Suppressor macrophage treated with lipopolysaccharide for 4 hours (primary cell): ENCODE measurements around the gene CNOT1.
A peak's percentile ranks its signal among the peaks of the same experiment; 100 is the strongest.
"Not testable (repeated sequence)": the region's sequence is repeated elsewhere in the genome, so short reads cannot be mapped to it uniquely, and the experiment has no call there.

Experiments
- DNase-seq: peaks from one replicate; pipeline ENCODE4 v3.0.0-alpha.2; 2020

Gene CNOT1

DNA sequence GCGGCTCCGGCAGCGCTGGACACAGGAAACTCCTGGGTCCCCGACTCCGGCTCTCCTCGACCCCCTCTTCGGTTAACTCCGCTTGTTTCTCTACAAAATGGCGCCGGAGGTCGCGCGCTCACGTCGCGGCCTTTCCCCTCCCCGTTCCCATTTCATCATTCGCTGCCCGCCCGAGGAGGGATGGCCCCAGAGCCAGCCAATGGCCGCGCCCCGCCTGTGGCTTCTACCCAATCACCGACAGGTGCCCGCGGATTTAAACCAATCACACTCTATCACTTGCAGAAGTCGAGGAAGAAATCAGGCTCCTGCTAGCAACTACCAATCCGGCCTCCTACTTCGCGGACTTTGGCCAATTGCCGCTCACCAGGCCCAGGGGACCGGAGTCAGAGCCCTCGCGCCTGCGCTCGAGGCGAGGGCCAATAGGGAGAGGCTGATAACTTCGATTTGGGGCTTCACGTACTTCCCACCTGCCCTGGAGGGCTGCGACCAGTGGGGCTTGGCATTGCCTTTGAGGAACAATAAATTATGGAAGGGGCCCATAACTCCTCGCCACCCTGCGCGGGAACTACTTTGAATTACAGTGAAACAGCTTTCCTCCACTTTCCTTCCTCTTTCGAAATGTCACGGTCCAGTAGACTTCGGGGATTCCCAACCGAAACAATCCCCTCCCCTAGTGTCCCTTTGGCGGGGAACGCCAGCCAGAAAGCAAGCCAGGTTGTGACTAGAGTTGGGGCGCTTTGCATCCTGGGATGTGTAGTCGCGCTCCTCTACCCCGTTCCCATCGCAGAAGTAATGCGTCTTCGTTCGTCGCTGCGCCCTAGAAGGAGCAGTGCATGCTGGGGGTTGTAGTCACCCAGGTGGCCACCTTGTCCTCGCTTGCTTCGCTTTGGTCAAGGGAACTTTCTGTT is at the start of gene CNOT1:
Gene CNOT1, minus strand, starts transcription at position 94 of the 908 bp plus-strand sequence. CDS start 30,489 bp downstream, outside the sequence.
- peak; percentile 98 for DNase-seq

DNA sequence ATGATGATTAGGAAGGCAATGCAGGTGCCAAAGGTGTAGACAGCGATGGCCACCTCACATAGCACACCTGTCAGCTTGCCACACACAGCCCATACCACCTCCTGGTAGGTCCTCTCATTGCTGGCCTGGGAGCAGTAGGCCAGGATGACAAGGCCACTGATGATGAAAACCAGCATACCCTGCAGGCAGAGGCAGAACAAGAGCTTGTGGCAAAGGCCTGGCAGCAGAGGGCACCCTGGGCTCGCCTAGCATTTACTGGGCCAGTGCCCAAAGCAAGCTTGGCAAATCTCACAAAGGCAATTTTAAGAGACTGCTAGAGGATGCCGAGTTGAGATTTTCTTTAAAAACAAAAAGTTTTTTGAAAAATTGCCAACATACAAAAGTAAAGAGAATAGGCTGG is 49.1 kb upstream of the CNOT1 start:
- peak; percentile 15 for DNase-seq

DNA sequence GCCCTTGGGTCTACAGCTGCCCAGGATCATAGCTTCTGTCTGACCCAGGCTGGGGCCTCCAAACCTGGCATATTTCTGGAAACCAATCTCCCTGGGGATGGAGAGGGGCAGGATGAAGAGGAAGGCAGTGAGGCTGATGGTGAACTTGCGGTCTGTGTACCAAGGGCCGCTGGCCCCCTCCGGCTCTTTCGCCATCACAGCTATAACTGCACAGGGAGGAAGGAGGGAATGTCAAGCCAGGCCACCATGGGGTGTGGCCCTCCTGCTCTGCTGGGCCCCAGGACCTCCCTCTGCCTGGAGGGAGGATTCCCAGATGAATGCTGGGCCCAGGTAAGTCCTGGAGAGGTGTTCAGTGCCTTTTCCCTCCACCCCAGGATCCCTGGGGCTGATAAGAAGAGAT is 48.6 kb upstream of the CNOT1 start:
- DNase-seq, result no peak

DNA sequence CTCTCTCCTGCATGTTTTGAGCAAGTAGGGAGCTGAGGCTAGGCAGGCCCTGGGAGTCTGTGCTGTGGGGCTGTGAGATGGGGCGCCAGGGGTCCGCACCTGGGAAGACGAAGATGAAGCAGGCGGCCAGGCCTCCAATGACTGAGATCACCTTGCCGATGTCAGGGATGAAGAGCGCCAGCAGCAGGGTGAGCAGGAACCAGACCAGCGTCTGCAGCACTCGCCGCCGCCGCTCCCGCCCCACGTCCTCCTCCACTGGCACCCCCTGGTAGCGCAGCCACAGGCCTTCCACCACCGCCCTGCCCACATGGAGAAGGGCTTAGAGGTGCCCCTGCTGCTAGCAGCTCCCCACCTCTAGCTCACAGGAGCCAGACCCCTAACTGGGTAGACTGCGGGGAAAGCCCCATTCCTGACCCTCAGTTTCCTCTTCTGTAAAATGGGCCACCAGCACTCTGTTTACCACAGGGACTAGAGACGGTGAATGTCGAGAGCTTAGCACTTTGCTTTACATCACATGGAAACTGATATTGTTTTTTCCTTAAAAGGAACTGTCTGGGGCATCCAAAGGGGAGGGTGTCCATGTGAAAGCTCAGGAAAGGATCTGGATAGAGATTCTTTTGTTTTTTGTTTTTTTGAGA is 41.4 kb upstream of the CNOT1 start:
- DNase-seq, result no peak

DNA sequence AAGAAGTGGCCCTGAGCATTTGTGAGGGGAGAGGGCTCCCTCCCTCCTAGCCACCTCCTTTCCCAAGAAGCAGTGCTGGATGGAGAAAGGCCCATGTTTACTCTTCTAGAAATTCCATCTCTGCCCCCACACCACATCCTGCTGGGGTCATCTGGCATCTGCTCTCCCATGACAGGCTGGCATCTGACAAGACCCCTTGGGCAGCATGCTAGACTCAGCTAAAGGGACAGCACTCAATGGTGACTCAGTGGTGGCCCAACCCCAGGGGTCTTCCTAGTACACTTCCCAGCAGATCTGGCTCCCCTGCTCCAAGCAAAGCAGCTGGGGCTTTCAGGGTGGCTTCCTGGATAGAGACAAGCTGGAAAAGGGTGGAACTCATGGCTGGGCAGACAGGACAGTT is 40.6 kb upstream of the CNOT1 start:
- DNase-seq, result no peak

- no peak for DNase-seq
Measured at GRCh38 chr16:58665200-58665599, 35.6 kb upstream of the CNOT1 start.

GRCh38 chr16:58661199-58661830 is 31.7 kb upstream of the CNOT1 start:
- DNase-seq, result peak; percentile 90

DNA sequence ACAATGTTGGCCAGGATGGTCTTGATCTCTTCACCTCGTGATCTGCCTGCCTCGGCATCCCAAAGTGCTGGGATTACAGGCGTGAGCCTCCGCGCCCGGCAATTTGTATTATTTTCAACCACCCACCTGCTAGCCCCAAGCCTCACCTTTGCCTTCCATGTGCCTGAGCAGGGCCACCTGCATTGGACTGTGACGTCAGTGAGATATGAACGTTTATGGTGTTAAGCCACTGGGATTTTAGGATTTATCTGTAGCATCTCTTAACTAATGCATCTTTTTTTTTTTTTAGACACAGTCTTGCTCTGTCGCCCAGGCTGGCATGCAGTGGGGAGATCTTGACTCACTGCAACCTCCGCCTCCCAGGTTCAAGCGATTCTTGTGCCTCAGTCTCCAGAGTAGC is 30.3 kb upstream of the CNOT1 start:
- not testable (repeated sequence) for DNase-seq

DNA sequence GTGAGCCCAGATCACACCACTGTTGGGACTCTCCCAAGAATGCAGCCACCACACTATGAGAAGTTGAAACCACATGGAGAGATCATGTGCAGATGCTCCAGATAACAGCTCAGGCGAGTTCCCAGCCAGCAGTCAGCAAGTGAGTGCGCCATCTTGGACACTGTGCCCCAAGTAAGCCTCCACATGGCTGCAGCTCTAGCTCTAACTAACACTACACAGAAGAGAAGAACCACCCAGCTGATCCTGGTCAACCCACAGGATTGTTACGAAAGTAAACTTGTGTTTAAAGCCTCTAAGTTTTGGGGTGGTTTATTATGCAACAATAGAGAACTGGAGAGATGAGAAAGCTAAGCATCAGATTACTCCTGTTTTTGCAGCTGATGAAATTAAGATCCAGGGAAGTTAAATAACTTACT is 29.2 kb upstream of the CNOT1 start:
- no peak for DNase-seq

DNA sequence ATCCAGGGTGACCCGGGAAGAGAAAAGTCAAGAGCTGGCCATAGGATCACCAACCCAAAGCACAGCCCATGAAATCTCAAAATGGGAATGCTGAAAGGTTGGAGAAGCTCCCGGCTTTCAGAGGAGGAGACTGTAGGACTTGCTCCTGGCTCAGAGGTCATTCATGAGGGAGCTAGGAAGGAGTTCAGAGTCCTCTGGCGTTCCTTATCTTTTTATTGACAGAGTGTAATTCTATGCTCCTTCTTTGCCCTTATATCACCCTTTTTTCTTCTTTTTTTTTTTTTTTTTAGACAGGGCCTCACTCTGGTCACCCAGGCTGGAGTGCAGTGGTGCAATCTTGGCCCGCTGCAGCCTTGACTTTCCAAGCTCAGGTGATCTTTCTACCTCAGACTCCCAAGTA is 27.3 kb upstream of the CNOT1 start:
- DNase-seq, result no peak

- DNase-seq, result no peak
Measured at GRCh38 chr16:58655215-58655596, 25.6 kb upstream of the CNOT1 start.

DNA sequence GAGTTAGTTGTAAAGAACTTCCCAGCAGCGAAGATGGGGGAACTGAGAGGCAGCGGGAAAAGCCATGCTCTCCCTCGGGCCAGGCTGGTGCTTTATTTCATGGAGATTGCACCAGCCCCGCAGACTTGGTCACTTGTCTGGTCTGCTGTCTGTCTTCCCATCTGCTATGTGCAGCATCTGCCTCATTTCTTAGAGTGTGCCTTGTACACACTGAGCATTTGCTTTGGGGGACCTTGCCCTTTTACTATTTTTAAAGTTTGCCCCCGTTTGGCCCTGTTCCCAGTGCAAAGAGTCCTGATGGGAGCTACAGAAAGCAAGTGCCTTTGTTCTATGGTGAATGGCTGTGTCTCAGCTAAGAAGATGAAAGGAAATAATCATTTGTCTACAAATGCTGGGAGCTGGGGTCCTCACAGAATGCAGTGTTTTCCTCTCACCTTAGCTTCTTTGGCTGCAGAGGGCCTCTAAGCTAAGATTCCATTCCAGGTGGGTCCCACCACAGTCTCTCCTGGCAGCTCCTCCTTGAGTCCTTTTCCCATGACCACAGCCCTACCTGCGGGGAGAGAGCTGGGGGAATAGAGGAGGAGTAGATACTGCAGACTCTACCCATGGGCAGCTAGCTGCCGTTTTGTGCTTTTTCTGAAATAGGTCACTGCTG is 25.1 kb upstream of the CNOT1 start:
- no peak for DNase-seq

DNA sequence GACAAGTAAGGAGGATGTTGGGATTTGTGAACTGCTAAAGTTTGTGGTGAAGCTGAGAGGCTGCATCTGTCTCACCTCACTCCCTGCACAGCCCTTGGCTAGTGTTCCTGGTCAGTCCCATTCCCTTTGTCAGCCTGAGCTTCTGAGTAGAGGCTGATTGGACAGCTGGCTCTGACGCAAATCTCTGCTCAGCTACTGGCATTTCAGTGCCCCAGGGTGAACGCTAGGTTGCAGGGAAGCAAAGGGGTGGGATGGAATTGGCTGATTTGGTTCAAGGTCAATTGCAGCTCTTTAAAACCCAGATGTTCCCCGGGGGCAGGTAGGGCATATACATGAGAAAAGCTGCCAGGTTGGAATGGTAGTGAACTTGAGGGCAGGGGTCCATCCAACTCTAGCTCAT is 23.1 kb upstream of the CNOT1 start:
- DNase-seq, result no peak

DNA sequence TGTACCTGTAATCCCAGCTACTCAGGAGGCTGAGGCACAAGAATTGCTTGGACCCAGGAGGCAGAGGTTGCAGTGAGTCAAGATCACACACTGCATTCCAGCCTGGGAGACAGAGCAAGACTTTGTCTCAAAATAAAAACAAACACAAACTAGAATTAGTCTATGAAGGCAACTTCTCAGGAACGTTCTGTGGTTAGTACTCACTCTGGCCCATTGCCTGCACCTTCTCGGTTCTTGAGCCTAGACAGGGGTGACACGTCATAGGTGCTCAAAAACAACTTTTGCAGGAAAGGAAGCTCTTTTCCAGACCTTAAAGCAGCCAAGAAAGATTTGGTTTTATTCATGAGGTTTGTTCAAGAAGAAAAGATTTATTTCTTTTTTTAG is 22.3 kb upstream of the CNOT1 start:
- no peak for DNase-seq

- DNase-seq, result no peak
Measured at GRCh38 chr16:58649707-58650106, 20.1 kb upstream of the CNOT1 start.

- DNase-seq, result no peak
Measured at GRCh38 chr16:58647107-58647506, 17.5 kb upstream of the CNOT1 start.

DNA sequence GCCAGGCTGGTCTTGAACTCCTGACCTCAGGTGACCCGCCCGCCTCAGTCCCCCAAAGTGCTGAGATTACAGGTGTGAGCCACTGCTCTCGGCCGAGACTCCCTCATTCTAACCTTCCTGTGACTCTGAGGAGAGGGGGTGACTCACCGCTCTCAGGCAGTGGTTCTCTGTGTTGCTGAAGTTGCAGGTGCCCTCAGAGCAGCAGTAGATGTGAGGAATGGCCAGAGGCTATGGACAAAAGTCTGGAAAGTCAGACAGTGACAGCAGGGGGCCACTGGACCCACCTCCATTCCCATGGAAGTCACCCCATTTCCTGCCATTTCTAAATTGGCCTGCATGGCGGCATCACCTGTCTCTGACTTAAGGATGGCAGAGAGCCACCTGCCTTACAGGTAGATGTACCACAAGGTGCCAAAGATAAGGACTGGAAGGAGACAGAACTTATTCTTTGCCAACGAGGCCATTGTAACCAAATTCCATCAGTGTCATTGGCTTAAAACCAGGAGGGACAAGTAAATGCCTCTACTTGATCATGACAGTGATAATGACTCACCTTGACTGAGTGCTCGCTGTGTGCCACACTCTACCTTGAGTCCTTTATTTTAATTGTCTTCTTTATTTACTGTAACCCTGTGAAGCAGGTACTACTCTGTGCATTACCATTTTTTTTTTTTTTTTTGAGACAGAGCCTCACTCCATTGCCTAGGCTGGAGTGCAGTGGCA is 15.3 kb upstream of the CNOT1 start:
- no peak for DNase-seq

DNA sequence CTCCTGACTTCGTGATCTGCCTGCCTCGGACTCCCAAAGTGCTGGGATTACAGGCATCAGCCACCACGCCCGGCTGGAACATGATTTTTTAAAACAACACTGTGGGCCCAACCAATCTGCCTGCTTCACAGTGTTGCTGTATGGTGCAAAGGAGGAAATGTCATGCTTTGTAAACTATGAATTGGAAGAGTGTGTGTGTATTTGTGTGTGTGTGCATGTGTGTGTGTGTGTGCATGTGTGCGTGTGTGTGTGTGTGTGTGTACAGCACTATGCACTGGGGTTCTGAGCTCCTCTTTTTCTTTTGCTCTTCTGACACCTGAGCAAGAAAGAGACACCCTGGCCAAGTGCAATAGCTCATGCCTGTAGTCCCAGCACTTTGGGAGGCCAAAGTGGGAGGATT is 14.5 kb upstream of the CNOT1 start:
- no peak for DNase-seq

DNA sequence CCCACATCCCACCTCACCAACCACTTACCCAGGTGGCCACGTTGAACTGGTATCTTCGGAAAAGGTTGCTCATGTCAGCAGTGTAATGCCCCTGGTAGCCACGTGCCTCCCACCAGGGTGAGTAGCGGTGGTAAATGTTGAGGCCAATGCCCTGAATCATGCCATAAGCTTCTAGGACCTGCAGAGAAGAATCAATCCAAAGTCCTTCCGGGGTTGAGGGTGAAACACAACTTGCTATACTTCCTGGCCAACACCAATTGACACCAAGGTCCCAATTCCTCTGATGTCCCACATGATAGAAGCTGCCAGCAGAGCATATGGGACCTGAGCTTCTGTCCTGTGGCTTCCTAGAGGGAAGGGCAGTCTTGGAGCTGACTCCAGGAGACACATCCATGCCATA is 11.3 kb upstream of the CNOT1 start:
- DNase-seq, result no peak

DNA sequence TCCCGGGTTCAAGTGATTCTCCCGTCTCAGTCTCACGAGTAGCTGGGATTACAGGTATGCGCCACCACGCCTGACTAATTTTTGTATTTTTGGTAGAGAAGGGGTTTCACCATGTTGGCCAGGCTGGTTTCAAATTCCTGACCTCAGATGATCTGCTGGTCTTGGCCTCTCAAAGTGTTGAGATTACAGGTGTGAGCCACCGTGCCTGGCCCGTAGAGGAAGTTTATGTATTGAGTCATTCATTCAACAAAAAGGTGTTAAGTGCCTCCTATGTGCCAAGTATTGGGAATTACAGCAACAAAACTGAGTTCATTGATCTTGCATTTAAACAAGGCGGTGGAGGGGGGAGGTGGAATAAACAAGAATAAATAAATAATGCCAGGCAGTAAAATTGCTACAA is 10.2 kb upstream of the CNOT1 start:
- no peak for DNase-seq

DNA sequence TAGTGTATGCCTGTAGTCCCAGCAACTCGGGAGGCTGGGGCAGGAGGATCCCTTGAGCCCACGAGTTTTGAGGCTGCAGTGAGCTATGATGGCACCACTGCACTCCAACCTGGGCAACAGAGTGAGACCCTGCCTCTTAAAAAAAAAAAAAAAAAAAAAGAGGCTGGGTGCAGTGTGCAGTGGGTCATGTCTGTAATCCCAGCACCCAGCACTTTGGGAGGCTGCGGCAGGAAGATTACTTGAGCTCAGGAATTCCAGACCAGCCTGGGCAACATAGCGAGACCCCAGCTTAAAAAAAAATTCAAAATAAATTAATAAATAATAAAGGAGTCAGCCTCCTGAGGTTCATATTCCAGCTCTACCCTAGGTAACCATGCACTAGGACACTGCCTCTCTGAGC is 9.6 kb upstream of the CNOT1 start:
- DNase-seq, result no peak

DNA sequence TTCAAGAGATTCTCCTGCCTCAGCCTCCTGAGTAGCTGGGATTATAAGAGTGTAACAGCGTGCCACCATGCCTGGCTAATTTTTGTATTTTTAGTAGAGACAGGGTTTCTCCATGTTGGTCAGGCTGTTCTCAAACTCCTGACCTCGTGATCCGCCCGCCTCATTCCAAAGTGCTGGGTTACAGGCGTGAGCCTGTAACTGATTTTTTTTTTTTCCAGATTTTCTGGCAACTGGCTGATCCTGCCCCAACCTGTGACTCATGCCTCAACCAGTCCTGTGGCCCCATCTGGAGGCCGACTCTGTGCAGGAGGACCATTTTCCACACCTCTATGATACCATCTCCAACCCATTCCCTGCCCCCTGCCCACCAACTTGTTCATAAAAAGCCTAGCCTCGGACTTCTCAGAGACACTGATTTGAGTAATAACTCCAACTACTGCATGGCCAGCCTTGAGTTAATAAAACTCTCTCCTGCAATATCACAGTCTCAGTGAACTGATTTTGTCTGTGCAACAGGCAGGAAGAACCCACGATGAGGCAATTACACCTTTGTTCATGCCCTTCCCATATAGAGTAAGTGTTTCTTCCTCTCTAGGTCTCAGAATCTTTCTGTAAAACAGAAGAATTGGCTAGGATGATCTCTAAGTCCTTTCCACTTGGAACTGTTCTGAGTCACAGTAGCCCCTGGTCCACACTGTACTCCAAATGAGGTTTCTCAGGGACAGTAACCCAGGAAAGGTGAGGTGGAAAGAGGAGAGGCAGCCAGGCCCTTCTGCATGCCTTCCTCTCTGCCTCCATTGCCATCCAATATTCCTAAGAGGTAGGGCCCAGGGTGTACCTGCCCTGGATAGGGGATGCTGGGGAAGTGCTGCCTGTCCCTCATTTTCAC is 8.8 kb upstream of the CNOT1 start:
- peak; percentile 31 for DNase-seq
